Measurements from ENCODE around the gene KAZN. TPM values are rescaled to one million over a fixed set of nuclear protein-coding genes. Genes with fewer than 3 reads are reported as not detected.

Gene KAZN
- total and polyA plus RNA-seq, 10 donors, result 20.0 to 245 (median 144) TPM

GRCh38 chr1:15053153-15053552 lies 454.7 kb downstream of the KAZN start:
- DNase-seq, result no peak
- Histone ChIP-seq H3K4me1 (peaks cover 0 to 52% (median 15%) of the 10 kb centered on the region in 6 donors), H3K36me3 (peaks cover 0 to 61% (median 16%) of the 10 kb centered on the region in 6 donors), H3K27ac (no peak overlapping the region), H3K9me3 (no peaks in the 10 kb centered on the region), H3K27me3 (replicated peaks in 1 of 7) (no peaks in the 10 kb centered on the region), H3K4me3 (no peak overlapping the region)
- intact Hi-C loops (cut with DNase I; ENCODE audit: low total_unique reads), result no loop called here
- TF ChIP-seq POLR2A (IDR thresholded peaks at IDR 0.05), result no peak
- TF ChIP-seq POLR2AphosphoS5 (IDR thresholded peaks at IDR 0.05), result peak in 2 of 3 donors; percentile 27 to 54
- WGBS, 5 donors, result 64 to 77% (median 72%) methylated on average over 9 of the region's 9 CpGs

DNA sequence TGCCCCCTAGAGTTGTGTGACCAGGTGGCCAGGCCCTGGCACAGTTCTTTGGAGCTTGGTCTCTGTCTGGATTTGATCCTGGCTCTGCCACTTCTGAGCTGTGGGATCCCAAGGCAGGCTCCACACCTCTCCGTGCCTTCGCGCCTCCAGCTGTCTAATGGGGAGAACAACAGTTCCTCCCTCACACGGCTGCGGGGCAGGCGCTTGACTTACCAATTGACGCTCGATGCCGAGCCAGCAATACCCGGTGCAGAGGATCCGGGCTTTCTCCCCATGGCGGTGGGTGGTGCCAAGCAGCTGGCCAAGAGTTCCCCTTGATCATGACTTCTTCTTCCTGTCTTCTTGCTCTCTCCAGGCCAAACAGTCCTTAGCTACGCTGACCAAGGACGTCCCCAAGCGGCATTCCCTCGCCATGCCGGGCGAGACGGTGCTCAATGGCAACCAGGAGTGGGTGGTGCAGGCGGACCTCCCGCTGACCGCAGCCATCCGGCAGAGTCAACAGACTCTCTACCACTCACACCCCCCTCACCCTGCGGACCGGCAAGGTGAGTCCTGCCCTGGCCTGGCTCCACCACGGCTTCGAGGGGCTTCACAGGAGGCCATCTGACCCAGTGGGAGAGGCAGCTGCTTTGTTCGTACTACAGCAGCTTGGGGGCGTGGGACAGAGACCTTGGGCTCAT lies 457.4 kb downstream of the KAZN start:
- peak overlapping the region in 5 of 8 donors; percentile 47 to 63 (median 57) for H3K27ac ChIP-seq
- H3K4me3 ChIP-seq, result no peak overlapping the region
- H3K27me3 ChIP-seq (replicated peaks in 1 of 7), result no peaks in the 10 kb centered on the region
- peak in 1 of 11 experiments; percentile 17 for TF ChIP-seq CTCF (IDR thresholded peaks at IDR 0.05 in 8 of 11, conservative IDR thresholded peaks at IDR 0.05 in 3 of 11)
- TF ChIP-seq POLR2AphosphoS5 (IDR thresholded peaks at IDR 0.05), result peak; percentile 35 to 75 (median 69)
- no peak for TF ChIP-seq POLR2A (IDR thresholded peaks at IDR 0.05)
- intact Hi-C loops (cut with DNase I; ENCODE audit: low total_unique reads), result no loop called here
- 74 to 84% (median 76%) methylated on average over 25 to 29 of the region's 29 CpGs for WGBS, 5 donors
- peaks cover 0 to 80% (median 25%) of the 10 kb centered on the region in 6 donors for H3K36me3 ChIP-seq
- no peaks in the 10 kb centered on the region for H3K9me3 ChIP-seq
- H3K4me1 ChIP-seq, result peaks cover 0 to 49% (median 12%) of the 10 kb centered on the region in 6 donors
- DNase-seq, result no peak

GRCh38 chr1:15056515-15057285 lies 458.2 kb downstream of the KAZN start:
- peak overlapping the region in 5 of 8 donors; percentile 47 to 63 (median 57) for H3K27ac ChIP-seq
- no peak for DNase-seq
- no peaks in the 10 kb centered on the region for H3K27me3 ChIP-seq (replicated peaks in 1 of 7)
- intact Hi-C loops (cut with DNase I; ENCODE audit: low total_unique reads), result no loop called here
- H3K4me1 ChIP-seq, result peaks cover 0 to 44% (median 10%) of the 10 kb centered on the region in 6 donors
- no peaks in the 10 kb centered on the region for H3K9me3 ChIP-seq
- peaks cover 0 to 80% (median 30%) of the 10 kb centered on the region in 6 donors for H3K36me3 ChIP-seq
- peak; percentile 45 to 65 (median 50) for TF ChIP-seq POLR2AphosphoS5 (IDR thresholded peaks at IDR 0.05)
- no peak for TF ChIP-seq POLR2A (IDR thresholded peaks at IDR 0.05)
- H3K4me3 ChIP-seq, result no peak overlapping the region
- 74 to 86% (median 79%) methylated on average over 4 of the region's 4 CpGs for WGBS, 5 donors

DNA sequence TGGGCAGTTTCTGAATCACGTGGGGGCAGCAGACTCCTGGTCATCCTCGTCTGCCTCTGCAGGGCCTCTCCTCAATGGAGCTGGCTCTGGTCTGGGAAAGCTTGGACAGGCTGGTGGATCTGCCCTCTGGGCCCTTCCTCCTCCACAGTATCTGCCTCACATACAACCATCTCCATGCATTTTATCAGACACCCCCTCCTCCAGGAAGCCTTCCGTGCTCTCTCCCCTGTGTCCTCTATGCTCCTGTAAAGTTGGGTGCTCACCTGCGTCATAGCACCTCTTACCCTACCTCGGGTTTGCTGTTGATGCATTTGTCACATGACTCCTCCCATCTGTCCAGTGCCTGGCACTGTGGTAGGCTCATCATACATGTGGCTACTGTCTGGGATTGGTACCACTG lies 459.3 kb downstream of the KAZN start:
- no peak for TF ChIP-seq POLR2A (IDR thresholded peaks at IDR 0.05)
- peak in 2 of 3 donors; percentile 7 to 18 for TF ChIP-seq POLR2AphosphoS5 (IDR thresholded peaks at IDR 0.05)
- no peak for TF ChIP-seq CTCF (IDR thresholded peaks at IDR 0.05 in 8 of 11, conservative IDR thresholded peaks at IDR 0.05 in 3 of 11)
- peaks cover 0 to 43% (median 10%) of the 10 kb centered on the region in 6 donors for H3K4me1 ChIP-seq
- peaks cover 0 to 84% (median 38%) of the 10 kb centered on the region in 6 donors for H3K36me3 ChIP-seq
- 85 to 91% (median 91%) methylated on average over 5 of the region's 5 CpGs for WGBS, 5 donors
- no peaks in the 10 kb centered on the region for H3K27me3 ChIP-seq (replicated peaks in 1 of 7)
- intact Hi-C loops (cut with DNase I; ENCODE audit: low total_unique reads), result no loop called here
- H3K27ac ChIP-seq, result peak overlapping the region in 1 of 8 donors; percentile 63
- no peak overlapping the region for H3K4me3 ChIP-seq
- H3K9me3 ChIP-seq, result peaks cover 0 to 11% (median 7%) of the 10 kb centered on the region in 8 donors
- DNase-seq, result no peak
